CD14-positive monocyte (primary cell): ENCODE data around the gene VAV2. TPM values are rescaled to one million over a fixed set of nuclear protein-coding genes. Genes with fewer than 3 reads are reported as not detected.

Experiments used
- DNase-seq, 3 donors: peaks; one replicate each; pipeline ENCODE4 v3.0.0-alpha.2; 2011 to 2022
- H2AFZ ChIP-seq: 2 replicates; pipeline ENCODE4 v1.6.0; 2012; ENCODE audit warnings: mild to moderate bottlenecking, low read depth, low read length, inconsistent platforms; ENCODE audit not compliant: insufficient read depth, poor library complexity, severe bottlenecking
- H3K27ac ChIP-seq, 2 donors: 1 replicate in 1 of 2; 2 replicates in 1 of 2; pipeline ENCODE4 v1.5.1; 2012 to 2013; ENCODE audit warnings: low read length in 2 of 2, control low read depth in 1 of 2, inconsistent platforms in 1 of 2, low read depth in 1 of 2, mild to moderate bottlenecking in 1 of 2
- H3K27me3 ChIP-seq, 2 donors: one replicate each; pipeline versions ENCODE4 v1.6.0 to v1.6.1; 2011 to 2013; ENCODE audit warnings: low read length in 2 of 2; ENCODE audit not compliant: control insufficient read depth in 2 of 2, insufficient read depth in 2 of 2
- H3K36me3 ChIP-seq, 2 donors: replicated peaks in 1 of 2; 1 replicate in 1 of 2; 2 replicates in 1 of 2; pipeline versions ENCODE4 v1.5.1 to v1.6.1; 2012 to 2013; ENCODE audit warnings: low read length in 2 of 2, control low read depth in 1 of 2, inconsistent platforms in 1 of 2, mild to moderate bottlenecking in 1 of 2; ENCODE audit not compliant: insufficient read depth in 2 of 2, control insufficient read depth in 1 of 2
- H3K4me1 ChIP-seq, 2 donors: 1 replicate in 1 of 2; 2 replicates in 1 of 2; pipeline versions ENCODE4 v1.5.1 to v1.6.1; 2012 to 2013; ENCODE audit warnings: low read length in 2 of 2, control low read depth in 1 of 2, inconsistent platforms in 1 of 2, mild to moderate bottlenecking in 1 of 2, moderate library complexity in 1 of 2; ENCODE audit not compliant: insufficient read depth in 2 of 2, control insufficient read depth in 1 of 2
- H3K4me2 ChIP-seq: replicated peaks from 2 replicates; pipeline ENCODE3; 2012; ENCODE audit warnings: low read length, moderate library complexity, mild to moderate bottlenecking; ENCODE audit not compliant: poor library complexity, severe bottlenecking; ENCODE audit errors: extremely low read depth
- H3K4me3 ChIP-seq, 3 experiments: fragments of 200-600 bp in 1 of 3; sonication (generic) in 1 of 3; replicated peaks in 1 of 3; 1 replicate in 2 of 3; 2 replicates in 1 of 3; pipeline ENCODE4 v1.5.1; 2011 to 2013; ENCODE audit warnings: low read length in 3 of 3, mild to moderate bottlenecking in 3 of 3, control low read depth in 2 of 3, low read depth in 2 of 3, inconsistent platforms in 1 of 3, moderate library complexity in 1 of 3
- H3K79me2 ChIP-seq: 2 replicates; pipeline ENCODE4 v1.6.0; 2012; ENCODE audit warnings: mild to moderate bottlenecking, control low read depth, inconsistent platforms, low read length, moderate library complexity; ENCODE audit not compliant: insufficient read depth
- H3K9ac ChIP-seq: 2 replicates; pipeline ENCODE4 v1.6.0; 2017; ENCODE audit warnings: low read length, mild to moderate bottlenecking; ENCODE audit not compliant: insufficient read depth, poor library complexity, severe bottlenecking
- H3K9me3 ChIP-seq, 2 donors: replicated peaks in 1 of 2; 1 replicate in 1 of 2; 2 replicates in 1 of 2; pipeline versions ENCODE4 v1.5.1 to v1.6.1; 2012 to 2013; ENCODE audit warnings: low read length in 2 of 2, control low read depth in 1 of 2; ENCODE audit not compliant: control insufficient read depth in 1 of 2, insufficient read depth in 1 of 2
- H4K20me1 ChIP-seq: 2 replicates; pipeline ENCODE4 v1.6.0; 2012; ENCODE audit warnings: mild to moderate bottlenecking, low read length, control low read depth, moderate library complexity; ENCODE audit not compliant: insufficient read depth
- H3K27ac Mint-ChIP-seq, 7 donors: one replicate each; pipeline ENCODE4 v1.8.0; 2020; ENCODE audit warnings: mild to moderate bottlenecking in 7 of 7, mixed read lengths in 7 of 7, moderate library complexity in 6 of 7, inconsistent platforms in 2 of 7
- H3K27me3 Mint-ChIP-seq, 3 donors: one replicate each; pipeline ENCODE4 v1.8.0; 2021 to 2022; ENCODE audit warnings: low read depth in 3 of 3, mild to moderate bottlenecking in 3 of 3, mixed read lengths in 3 of 3, moderate library complexity in 3 of 3, inconsistent platforms in 1 of 3
- H3K36me3 Mint-ChIP-seq, 2 donors: one replicate each; pipeline ENCODE4 v1.8.0; 2020; ENCODE audit warnings: mixed read lengths in 2 of 2, inconsistent platforms in 1 of 2, mild to moderate bottlenecking in 1 of 2
- H3K4me1 Mint-ChIP-seq: one replicate; pipeline ENCODE4 v1.8.0; 2020; ENCODE audit warnings: mild to moderate bottlenecking, mixed read lengths
- H3K4me3 Mint-ChIP-seq, 2 donors: one replicate each; pipeline ENCODE4 v1.8.0; 2020; ENCODE audit warnings: mild to moderate bottlenecking in 2 of 2, mixed read lengths in 2 of 2, moderate library complexity in 1 of 2
- H3K9me3 Mint-ChIP-seq, 7 donors: one replicate each; pipeline ENCODE4 v1.8.0; 2020 to 2022; ENCODE audit warnings: mixed read lengths in 7 of 7, mild to moderate bottlenecking in 6 of 7, moderate library complexity in 6 of 7, inconsistent platforms in 2 of 7
- CTCF ChIP-seq: fragments of 200-600 bp; IDR thresholded peaks from one replicate; pipeline ENCODE4 v1.8.0; 2022; ENCODE audit warnings: antibody characterized with exemption, mild to moderate bottlenecking
- WGBS: methylation state at CpG from one replicate; pipeline ENCODE4 v1.1.5; 2013; ENCODE audit warnings: missing lambda C conversion rate; ENCODE audit not compliant: insufficient coverage; 5-methylcytosine and 5-hydroxymethylcytosine counted together
- intact Hi-C, 2 donors: fragments of 100-400 bp; cut with micrococcal nuclease; formaldehyde crosslinking; loops; one replicate each; pipeline versions ENCODE4 v1.15.0 to v1.15.1; 2023
- polyA plus RNA-seq, 3 donors: library from polyadenylated mRNA; depleted of rRNA in 1 of 3; unstranded in 2 of 3; stranded (reverse) in 1 of 3; fragments of 300-500 nt in 2 of 3; fragments of >200 nt in 1 of 3; fragmentation: Illumina TruSeq in 2 of 3; gene quantifications; 1 replicate in 2 of 3; 2 replicates in 1 of 3; pipeline ENCODE4 v1.2.3, GENCODE V29; 2012 to 2021

VAV2 gene
- polyA plus RNA-seq, 3 donors = 2.3 to 13.6 (median 2.3) TPM

GRCh38 chr9:133863257-133863592, 128.9 kb downstream of the VAV2 start:
- peaks cover 34 to 49% of the 10 kb centered on the region in 2 donors for H3K4me1 ChIP-seq
- H3K4me2 ChIP-seq = peak overlapping the region; percentile 65
- DNase-seq = no peak
- peaks cover 32 to 42% of the 10 kb centered on the region in 2 donors for H3K36me3 Mint-ChIP-seq
- peak overlapping the region in 2 of 3 experiments; percentile 8 to 64 for H3K4me3 ChIP-seq
- TF ChIP-seq CTCF = no peak
- peak overlapping the region; percentile 95 to 97 for H3K27ac ChIP-seq
- H3K9me3 Mint-ChIP-seq = peaks cover 0 to 7% (median 4%) of the 10 kb centered on the region in 7 donors
- peak overlapping the region; percentile 95 to 98 (median 97) for H3K27ac Mint-ChIP-seq
- H3K36me3 ChIP-seq = no peaks in the 10 kb centered on the region
- intact Hi-C loops = loop anchor here in 1 of 2 donors (5.0 kb wide), 1 partner anchor 36 kb away; no protein-coding TSS in a partner anchor
- H3K27me3 ChIP-seq = no peaks in the 10 kb centered on the region
- no peaks in the 10 kb centered on the region for H3K9me3 ChIP-seq
- H2AFZ ChIP-seq = peak overlapping the region; percentile 73
- H3K79me2 ChIP-seq = peaks cover 23% of the 10 kb centered on the region
- peak overlapping the region; percentile 66 for H3K9ac ChIP-seq
- H3K4me3 Mint-ChIP-seq = peak overlapping the region; percentile 68 to 81
- peaks cover 45% of the 10 kb centered on the region for H3K4me1 Mint-ChIP-seq
- peaks cover 0 to 1% (median 0%) of the 10 kb centered on the region in 3 donors for H3K27me3 Mint-ChIP-seq
- 90% methylated on average over 19 of the region's 19 CpGs for WGBS
- no peaks in the 10 kb centered on the region for H4K20me1 ChIP-seq

- Histone ChIP-seq H3K4me2 (peak overlapping the region; percentile 65), H3K27ac (peak overlapping the region; percentile 95 to 97)
Measured at GRCh38 chr9:133862585-133863256, 129.4 kb downstream of the VAV2 start.

More at GRCh38 chr9:133862585-133863256, 129.4 kb downstream of the VAV2 start:
- DNase-seq = peak; percentile 90 to 94 (median 92)
- H3K4me3 Mint-ChIP-seq = peak overlapping the region; percentile 68 to 81
- WGBS = 9% methylated on average over 23 of the region's 28 CpGs
- peaks cover 0 to 1% (median 0%) of the 10 kb centered on the region in 3 donors for H3K27me3 Mint-ChIP-seq
- peaks cover 32 to 44% of the 10 kb centered on the region in 2 donors for H3K36me3 Mint-ChIP-seq
- Histone ChIP-seq H4K20me1 (no peaks in the 10 kb centered on the region), H3K4me1 (peaks cover 39 to 54% of the 10 kb centered on the region in 2 donors), H3K9ac (peak overlapping the region; percentile 66), H3K79me2 (peaks cover 26% of the 10 kb centered on the region), H3K27me3 (no peaks in the 10 kb centered on the region), H3K36me3 (no peaks in the 10 kb centered on the region), H3K9me3 (no peaks in the 10 kb centered on the region), H3K4me3 (peak overlapping the region in 2 of 3 experiments; percentile 8 to 64), H2AFZ (peak overlapping the region; percentile 73)
- peaks cover 0 to 7% (median 4%) of the 10 kb centered on the region in 7 donors for H3K9me3 Mint-ChIP-seq
- H3K27ac Mint-ChIP-seq = peak overlapping the region; percentile 95 to 98 (median 97)
- intact Hi-C loops = loop anchor here in 1 of 2 donors (5.0 kb wide), 1 partner anchor 35 kb away; no protein-coding TSS in a partner anchor
- TF ChIP-seq CTCF = no peak
- H3K4me1 Mint-ChIP-seq = peaks cover 50% of the 10 kb centered on the region
